22Rv1 (cell line): Measurements from ENCODE around the gene PEDS1.
"Not testable (repeated sequence)": the region's sequence is repeated elsewhere in the genome, so short reads cannot be mapped to it uniquely, and the experiment has no call there.

Source experiments
- H3K27ac ChIP-seq: fragments of 450-650 bp; 2 replicates; pipeline ENCODE4 v1.5.1; 2017
- CTCF ChIP-seq: fragments of 450-650 bp; IDR thresholded peaks from 2 replicates; pipeline ENCODE4 v1.5.1; 2017; ENCODE audit warnings: mild to moderate bottlenecking
- ZFX ChIP-seq: fragments of 450-650 bp; IDR thresholded peaks from 2 replicates; pipeline ENCODE4 v1.6.1; 2017; ENCODE audit warnings: antibody characterized with exemption, borderline replicate concordance

Gene PEDS1

GRCh38 chr20:50141811-50142561 lies 11.5 kb downstream of the PEDS1 start:
- TF ChIP-seq CTCF (no peak), ZFX (no peak)

GRCh38 chr20:50141018-50141675 lies 12.4 kb downstream of the PEDS1 start:
- no peak for TF ChIP-seq CTCF
- no peak for TF ChIP-seq ZFX
- no peak overlapping the region for H3K27ac ChIP-seq

More at GRCh38 chr20:50141811-50142561, 11.5 kb downstream of the PEDS1 start:
- H3K27ac ChIP-seq: no peak overlapping the region

- no peak overlapping the region for H3K27ac ChIP-seq
- TF ChIP-seq ZFX: no peak
- TF ChIP-seq CTCF: no peak
These were observed 13.1 kb downstream of the PEDS1 start for GRCh38 chr20:50140339-50140859.

GRCh38 chr20:50138479-50139393 lies 14.8 kb downstream of the PEDS1 start:
- peak overlapping the region; percentile 22; the same call in 1 of the 2 replicates for H3K27ac ChIP-seq
- TF ChIP-seq ZFX: no peak
- 0 out of 2 replicates have a peak, but pooled peaks have one; percentile 9 for TF ChIP-seq CTCF

GRCh38 chr20:50138120-50138478 lies 15.4 kb downstream of the PEDS1 start:
- no peak for TF ChIP-seq CTCF
- TF ChIP-seq ZFX: no peak
- H3K27ac ChIP-seq: peak overlapping the region; percentile 22; the same call in 1 of the 2 replicates

- peak overlapping the region; percentile 22; the same call in 1 of the 2 replicates for H3K27ac ChIP-seq
These were observed 15.8 kb downstream of the PEDS1 start for GRCh38 chr20:50137702-50138101.

- peak overlapping the region; percentile 22; the same call in 1 of the 2 replicates for H3K27ac ChIP-seq
- TF ChIP-seq ZFX (no peak), CTCF (no peak)
These were observed 16.5 kb downstream of the PEDS1 start for GRCh38 chr20:50136822-50137599.

- not testable (repeated sequence) for H3K27ac ChIP-seq
These were observed 18.4 kb downstream of the PEDS1 start for GRCh38 chr20:50135157-50135556.
